ENCODE results near the gene XIRP1. TPM values are rescaled to one million over a fixed set of nuclear protein-coding genes. Genes with fewer than 3 reads are reported as not detected.

Gene XIRP1
- total RNA-seq = not detected
- 0.07 TPM for polyA plus RNA-seq (2013, experiment 1 of 2)
- polyA plus RNA-seq (2013, experiment 2 of 2) = 0.08 TPM
- long read RNA-seq, experiment 1 = 0 reads
- long read RNA-seq, experiment 2 = 0 reads
- long read RNA-seq, experiment 3 = 0 reads
- long read RNA-seq, experiment 4 = 0 reads

DNA sequence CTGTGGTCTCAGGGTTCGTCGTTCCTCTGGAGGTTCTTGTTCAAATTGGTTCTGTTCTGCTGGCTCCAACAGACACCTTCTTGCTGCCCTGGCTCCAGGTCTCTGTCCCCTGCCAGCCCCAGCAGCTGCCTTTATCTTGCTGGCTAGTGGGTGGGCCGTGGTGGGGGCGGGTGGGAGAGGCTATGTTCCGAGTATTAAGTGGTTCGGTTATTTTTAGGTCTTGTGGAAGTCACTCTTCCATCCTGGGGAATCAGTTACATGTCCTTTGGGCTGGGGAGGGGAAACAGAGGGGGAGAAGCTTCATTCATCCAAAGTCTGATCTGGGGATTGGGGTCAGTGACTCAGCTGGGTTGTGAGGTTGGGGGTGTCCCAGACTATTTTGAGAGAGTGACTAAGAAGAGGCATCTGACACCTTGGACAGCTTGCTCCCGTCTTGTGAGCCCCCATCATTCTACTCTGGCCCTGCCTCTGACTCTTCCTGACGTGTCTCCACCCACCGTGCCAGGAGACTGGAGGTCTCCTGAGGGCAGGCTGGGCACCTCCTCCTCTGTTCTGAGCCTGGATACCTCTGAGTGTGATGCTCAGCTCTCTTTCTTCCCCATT lies at the start of gene XIRP1:
Gene XIRP1, minus strand, starts transcription at position 106 of the 603 bp plus-strand sequence. CDS start 3,150 bp downstream, outside the sequence.
- peak; percentile 35 for DNase-seq
- Histone ChIP-seq H3K9me3 (ENCODE audit: control insufficient read depth, low read length) (no peaks in the 10 kb centered on the region), H3K4me3 (ENCODE audit: low read length) (no peak within 1 kb of the TSS), H3K4me1 (ENCODE audit: control insufficient read depth, insufficient read depth, low read length) (no peaks in the 10 kb centered on the region), H3K27ac (ENCODE audit: low read depth, low read length) (no peak within 1 kb of the TSS), H3K36me3 (ENCODE audit: control insufficient read depth, insufficient read depth, low read length) (no peaks in the 10 kb centered on the region), H3K27me3 (ENCODE audit: control insufficient read depth, insufficient read depth, low read length, poor library complexity, severe bottlenecking) (no peaks in the 10 kb centered on the region), H3K9ac (ENCODE audit: extremely low read depth, low read length, poor library complexity, severe bottlenecking) (no peak within 1 kb of the TSS)
- TF ChIP-seq, protein P1, sequence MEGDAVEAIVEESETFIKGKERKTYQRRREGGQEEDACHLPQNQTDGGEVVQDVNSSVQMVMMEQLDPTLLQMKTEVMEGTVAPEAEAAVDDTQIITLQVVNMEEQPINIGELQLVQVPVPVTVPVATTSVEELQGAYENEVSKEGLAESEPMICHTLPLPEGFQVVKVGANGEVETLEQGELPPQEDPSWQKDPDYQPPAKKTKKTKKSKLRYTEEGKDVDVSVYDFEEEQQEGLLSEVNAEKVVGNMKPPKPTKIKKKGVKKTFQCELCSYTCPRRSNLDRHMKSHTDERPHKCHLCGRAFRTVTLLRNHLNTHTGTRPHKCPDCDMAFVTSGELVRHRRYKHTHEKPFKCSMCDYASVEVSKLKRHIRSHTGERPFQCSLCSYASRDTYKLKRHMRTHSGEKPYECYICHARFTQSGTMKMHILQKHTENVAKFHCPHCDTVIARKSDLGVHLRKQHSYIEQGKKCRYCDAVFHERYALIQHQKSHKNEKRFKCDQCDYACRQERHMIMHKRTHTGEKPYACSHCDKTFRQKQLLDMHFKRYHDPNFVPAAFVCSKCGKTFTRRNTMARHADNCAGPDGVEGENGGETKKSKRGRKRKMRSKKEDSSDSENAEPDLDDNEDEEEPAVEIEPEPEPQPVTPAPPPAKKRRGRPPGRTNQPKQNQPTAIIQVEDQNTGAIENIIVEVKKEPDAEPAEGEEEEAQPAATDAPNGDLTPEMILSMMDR (conservative IDR thresholded peaks at IDR 0.05) = no peak
- WGBS, 2 experiments (ENCODE audit: insufficient coverage in 1 of 2, insufficient read length in 1 of 2) = 90 to 100% methylated on average over 2 to 9 of the region's 9 CpGs
- H3K27ac Mint-ChIP-seq = no peak within 1 kb of the TSS
- peaks cover 10% of the 10 kb centered on the region for H3K4me1 Mint-ChIP-seq
- peaks cover 3% of the 10 kb centered on the region for H3K27me3 Mint-ChIP-seq (ENCODE audit: insufficient read depth)
- H3K4me3 Mint-ChIP-seq = no peak within 1 kb of the TSS
- H3K36me3 Mint-ChIP-seq (ENCODE audit: low read depth) = no peaks in the 10 kb centered on the region
- H3K9me3 Mint-ChIP-seq = no peaks in the 10 kb centered on the region

- Mint-ChIP-seq H3K27ac (no peak overlapping the region), H3K27me3 (ENCODE audit: insufficient read depth) (no peaks in the 10 kb centered on the region), H3K4me3 (no peak overlapping the region), H3K9me3 (no peaks in the 10 kb centered on the region), H3K36me3 (ENCODE audit: low read depth) (no peaks in the 10 kb centered on the region), H3K4me1 (no peaks in the 10 kb centered on the region)
- Histone ChIP-seq H3K36me3 (ENCODE audit: control insufficient read depth, insufficient read depth, low read length) (no peaks in the 10 kb centered on the region), H3K9ac (ENCODE audit: extremely low read depth, low read length, poor library complexity, severe bottlenecking) (no peak overlapping the region), H3K27me3 (ENCODE audit: control insufficient read depth, insufficient read depth, low read length, poor library complexity, severe bottlenecking) (peaks cover 5% of the 10 kb centered on the region), H3K4me1 (ENCODE audit: control insufficient read depth, insufficient read depth, low read length) (no peaks in the 10 kb centered on the region), H3K9me3 (ENCODE audit: control insufficient read depth, low read length) (no peaks in the 10 kb centered on the region), H3K4me3 (ENCODE audit: low read length) (no peak overlapping the region), H3K27ac (ENCODE audit: low read depth, low read length) (no peak overlapping the region)
- TF ChIP-seq, protein P1 (conservative IDR thresholded peaks at IDR 0.05) = no peak
- no peak for DNase-seq
Observed at GRCh38 chr3:39241561-39241960, 49.2 kb upstream of the XIRP1 start.

GRCh38 chr3:39237027-39237426 lies 44.6 kb upstream of the XIRP1 start:
- Histone ChIP-seq H3K27ac (ENCODE audit: low read depth, low read length) (no peak overlapping the region), H3K36me3 (ENCODE audit: control insufficient read depth, insufficient read depth, low read length) (no peaks in the 10 kb centered on the region), H3K27me3 (ENCODE audit: control insufficient read depth, insufficient read depth, low read length, poor library complexity, severe bottlenecking) (peaks cover 5% of the 10 kb centered on the region), H3K4me1 (ENCODE audit: control insufficient read depth, insufficient read depth, low read length) (no peaks in the 10 kb centered on the region), H3K4me3 (ENCODE audit: low read length) (no peak overlapping the region), H3K9me3 (ENCODE audit: control insufficient read depth, low read length) (no peaks in the 10 kb centered on the region), H3K9ac (ENCODE audit: extremely low read depth, low read length, poor library complexity, severe bottlenecking) (no peak overlapping the region)
- WGBS, 2 experiments (ENCODE audit: insufficient coverage in 1 of 2, insufficient read length in 1 of 2) = 94 to 95% methylated on average over 6 of the region's 6 CpGs
- Mint-ChIP-seq H3K27me3 (ENCODE audit: insufficient read depth) (peaks cover 4% of the 10 kb centered on the region), H3K36me3 (ENCODE audit: low read depth) (no peaks in the 10 kb centered on the region), H3K27ac (no peak overlapping the region), H3K9me3 (no peaks in the 10 kb centered on the region), H3K4me1 (peaks cover 11% of the 10 kb centered on the region), H3K4me3 (no peak overlapping the region)
- no peak for DNase-seq
- TF ChIP-seq, protein P1 (conservative IDR thresholded peaks at IDR 0.05) = no peak

Data from endodermal cell (in vitro differentiated cells).